Measurements from ENCODE around the gene ADNP2.

Gene ADNP2

DNA sequence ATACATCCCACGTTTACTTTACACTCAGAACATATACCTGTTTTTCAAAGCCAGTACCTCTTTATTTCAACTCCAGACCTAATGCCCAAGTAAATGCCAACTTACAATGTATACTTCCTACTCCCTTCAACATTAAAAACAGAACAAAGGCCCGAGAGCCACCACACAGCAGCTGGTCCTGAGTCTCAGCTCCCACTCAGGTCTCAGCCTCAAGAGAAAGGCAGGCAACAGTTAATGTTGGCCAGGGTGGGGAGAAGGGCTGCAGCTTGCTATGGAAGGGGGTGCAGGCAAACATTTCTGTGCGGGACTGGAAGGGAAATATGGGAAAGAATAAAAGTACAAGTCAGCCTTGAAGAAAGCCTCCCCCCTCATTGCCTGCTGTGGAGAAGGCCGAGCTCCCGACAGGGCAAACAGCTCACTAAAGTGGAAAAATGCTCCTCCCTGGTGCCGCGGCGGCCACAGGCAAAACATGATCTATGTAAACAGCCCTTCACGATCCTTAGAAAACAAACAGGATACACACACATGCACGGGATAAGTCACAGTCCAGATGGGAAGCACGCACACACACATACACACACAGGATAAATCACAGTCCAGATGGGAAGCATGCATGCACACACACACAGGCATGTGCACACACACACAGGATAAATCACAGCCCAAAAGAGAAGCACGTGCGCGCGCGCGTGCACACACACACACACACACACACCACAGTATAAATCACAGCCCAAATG lies 67.4 kb downstream of the ADNP2 start:
- DNase-seq (ENCODE audit: extremely low spot score) = no peak
- POLR2A ChIA-PET = no interaction called here
- CTCF ChIA-PET = interaction anchor here (0.8 to 1.1 kb wide), 2 partner anchors 16 to 797 kb away, joined by 3 read pairs; no protein-coding TSS in a partner anchor

DNA sequence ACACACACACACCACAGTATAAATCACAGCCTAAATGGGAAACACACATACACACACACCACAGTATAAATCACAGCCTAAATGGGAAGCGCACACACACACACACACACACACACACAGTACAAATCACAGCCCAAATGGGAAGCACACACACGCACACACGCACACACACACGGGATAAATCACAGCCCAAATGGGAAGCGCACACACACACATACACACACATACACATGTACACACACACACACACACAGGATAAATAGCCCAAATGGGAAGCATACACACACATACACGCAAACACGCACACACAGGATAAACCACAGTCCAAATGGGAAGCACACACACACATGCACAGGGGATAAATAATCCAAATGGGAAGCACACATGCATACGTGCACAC lies 68.1 kb downstream of the ADNP2 start:
- no peak for DNase-seq (ENCODE audit: extremely low spot score)
- ChIA-PET CTCF (no interaction called here), POLR2A (no interaction called here)
- TF ChIP-seq, protein P1, sequence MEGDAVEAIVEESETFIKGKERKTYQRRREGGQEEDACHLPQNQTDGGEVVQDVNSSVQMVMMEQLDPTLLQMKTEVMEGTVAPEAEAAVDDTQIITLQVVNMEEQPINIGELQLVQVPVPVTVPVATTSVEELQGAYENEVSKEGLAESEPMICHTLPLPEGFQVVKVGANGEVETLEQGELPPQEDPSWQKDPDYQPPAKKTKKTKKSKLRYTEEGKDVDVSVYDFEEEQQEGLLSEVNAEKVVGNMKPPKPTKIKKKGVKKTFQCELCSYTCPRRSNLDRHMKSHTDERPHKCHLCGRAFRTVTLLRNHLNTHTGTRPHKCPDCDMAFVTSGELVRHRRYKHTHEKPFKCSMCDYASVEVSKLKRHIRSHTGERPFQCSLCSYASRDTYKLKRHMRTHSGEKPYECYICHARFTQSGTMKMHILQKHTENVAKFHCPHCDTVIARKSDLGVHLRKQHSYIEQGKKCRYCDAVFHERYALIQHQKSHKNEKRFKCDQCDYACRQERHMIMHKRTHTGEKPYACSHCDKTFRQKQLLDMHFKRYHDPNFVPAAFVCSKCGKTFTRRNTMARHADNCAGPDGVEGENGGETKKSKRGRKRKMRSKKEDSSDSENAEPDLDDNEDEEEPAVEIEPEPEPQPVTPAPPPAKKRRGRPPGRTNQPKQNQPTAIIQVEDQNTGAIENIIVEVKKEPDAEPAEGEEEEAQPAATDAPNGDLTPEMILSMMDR (IDR thresholded peaks at IDR 0.05; ENCODE audit: control extremely low read depth, extremely low read depth, low read depth, missing control alignments) = no peak

More for the DNA sequence above, 67.4 kb downstream of the ADNP2 start:
- TF ChIP-seq, protein P1 (IDR thresholded peaks at IDR 0.05; ENCODE audit: control extremely low read depth, extremely low read depth, low read depth, missing control alignments) = no peak

DNA sequence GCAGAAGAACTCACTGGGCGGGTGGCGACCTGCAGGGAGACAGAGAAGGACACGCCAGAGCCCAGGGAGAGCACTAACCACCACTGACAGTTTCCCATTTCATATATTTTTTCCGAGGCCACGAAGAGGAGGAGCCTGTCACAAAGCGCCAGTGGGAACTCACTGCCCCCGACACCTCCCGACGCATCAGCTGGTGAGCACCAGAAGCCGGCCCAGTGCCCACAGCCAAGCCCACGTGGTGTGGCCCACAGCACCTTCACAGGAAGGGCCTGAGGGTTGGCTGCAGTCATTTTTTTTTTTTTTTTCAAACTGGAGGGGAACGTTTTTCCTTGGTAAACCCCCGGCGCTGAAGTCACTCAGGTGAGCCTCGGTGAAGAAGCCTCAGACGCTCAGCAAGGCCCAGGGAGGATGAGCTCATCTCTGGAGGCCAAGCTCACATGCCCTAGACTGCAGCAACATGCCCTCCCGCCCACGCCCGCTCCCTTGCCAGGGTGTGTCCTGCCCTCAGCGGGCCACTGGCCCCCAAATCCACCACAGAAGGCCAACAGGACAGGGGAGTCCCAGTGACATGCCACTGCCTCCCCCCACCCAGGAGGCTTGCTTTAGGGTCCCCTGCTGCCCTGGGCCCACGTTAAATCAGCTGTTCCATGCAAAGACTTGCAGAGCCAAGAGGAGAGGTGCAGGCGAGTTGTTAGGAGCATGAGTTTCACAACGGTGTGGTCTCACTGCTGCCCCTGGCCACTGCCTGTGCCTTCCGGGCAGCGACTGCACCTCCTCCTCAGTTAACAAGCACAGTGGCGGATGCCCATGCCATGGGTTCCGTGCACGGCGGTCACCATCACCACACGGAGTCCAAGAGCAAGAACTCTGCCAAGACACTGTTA lies 70.1 kb downstream of the ADNP2 start:
- no peak for DNase-seq (ENCODE audit: extremely low spot score)
- ChIA-PET POLR2A (no interaction called here), CTCF (interaction anchor here (1.4 to 2.5 kb wide), 3 partner anchors 9 to 68 kb away, joined by 3 to 9 read pairs (median 8); partner anchors contain the start of gene PARD6G)
- TF ChIP-seq, protein P1 (IDR thresholded peaks at IDR 0.05; ENCODE audit: control extremely low read depth, extremely low read depth, low read depth, missing control alignments) = no peak

DNA sequence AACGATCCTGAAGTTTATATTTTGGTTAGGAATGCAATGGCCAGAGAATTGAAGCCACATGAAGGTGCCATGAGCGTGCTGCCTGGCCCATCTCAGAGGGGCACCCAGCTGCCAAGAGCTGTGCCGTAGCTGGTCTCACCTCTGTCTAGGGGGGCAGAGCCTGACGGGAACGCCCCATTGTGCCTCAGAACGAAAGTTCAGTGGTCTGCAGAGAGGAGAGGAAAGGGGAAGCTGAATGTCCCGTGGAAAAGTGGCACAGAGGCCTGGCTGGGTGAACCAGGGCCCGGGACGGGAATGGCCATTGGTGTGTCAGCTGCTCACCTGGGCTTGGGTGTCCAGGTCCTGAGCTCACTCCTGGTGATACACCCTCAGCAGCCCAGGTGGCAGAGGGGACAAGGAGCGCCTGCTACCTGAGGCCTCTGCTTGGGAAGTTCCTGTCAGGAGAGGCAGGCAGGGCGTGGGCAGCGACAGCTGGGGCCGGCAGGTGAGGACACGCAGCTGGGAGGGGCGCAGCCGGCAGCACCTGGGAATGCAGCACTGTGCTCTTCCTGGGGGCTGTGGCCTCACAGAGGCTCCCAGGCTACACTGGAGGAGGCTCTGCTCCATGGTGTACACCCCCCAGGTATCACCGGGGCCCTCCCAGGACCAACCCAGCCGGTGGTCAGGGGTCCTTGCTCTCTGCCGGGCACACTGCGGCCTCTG lies 70.9 kb downstream of the ADNP2 start:
- POLR2A ChIA-PET = no interaction called here
- peak; percentile 42 for DNase-seq (ENCODE audit: extremely low spot score)
- CTCF ChIA-PET = interaction anchor here (1.0 to 2.5 kb wide), 5 partner anchors 9 to 77 kb away, joined by 3 to 9 read pairs (median 3); partner anchors contain the start of gene PARD6G
- TF ChIP-seq, protein P1 (IDR thresholded peaks at IDR 0.05; ENCODE audit: control extremely low read depth, extremely low read depth, low read depth, missing control alignments) = no peak

DNA sequence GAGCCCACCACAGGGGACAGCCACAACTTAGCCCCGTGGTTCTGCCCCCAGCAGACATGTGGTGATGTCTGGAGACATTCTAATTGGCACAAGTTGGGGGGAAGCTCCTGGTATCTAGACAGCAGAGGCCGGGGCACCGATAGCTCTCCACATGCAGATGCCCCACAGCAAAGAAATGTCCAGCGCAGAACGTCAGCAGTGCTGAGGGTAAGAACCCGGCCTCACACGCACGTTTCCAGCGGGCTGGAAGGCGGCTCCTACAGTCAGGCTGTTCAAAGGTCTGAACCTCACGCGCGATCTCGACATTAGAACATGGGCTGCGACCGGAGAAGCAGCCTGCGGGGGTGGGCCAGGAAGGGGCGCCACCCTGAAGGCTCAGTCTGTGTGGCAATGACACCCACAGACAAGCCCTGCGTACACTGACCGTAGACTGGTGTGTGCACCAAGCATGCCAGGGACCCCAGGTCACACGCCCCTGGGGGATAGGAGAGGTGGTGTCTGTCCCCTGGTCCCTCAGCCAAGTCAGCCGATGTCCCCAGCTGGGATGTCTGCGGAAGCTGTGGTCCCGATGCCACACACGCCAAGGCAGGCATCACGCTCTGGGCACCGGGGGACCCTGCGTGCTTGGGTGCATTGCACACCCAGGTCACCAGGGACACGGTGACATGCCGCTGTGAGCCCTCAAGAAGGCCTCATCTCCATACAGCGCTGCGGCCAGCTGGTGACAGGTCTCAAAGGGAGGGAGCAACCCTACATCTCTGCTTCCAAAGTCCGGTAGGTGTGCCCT lies 71.9 kb downstream of the ADNP2 start:
- TF ChIP-seq, protein P1 (IDR thresholded peaks at IDR 0.05; ENCODE audit: control extremely low read depth, extremely low read depth, low read depth, missing control alignments) = no peak
- CTCF ChIA-PET = interaction anchor here (1.0 to 2.5 kb wide), 8 partner anchors 10 to 76 kb away, joined by 3 to 9 read pairs (median 4); no protein-coding TSS in a partner anchor
- no peak for DNase-seq (ENCODE audit: extremely low spot score)
- POLR2A ChIA-PET = no interaction called here
